GM19395 (cell line): ENCODE results near the gene PRICKLE2.

Experiments used
- ATAC-seq: cut with Tn5 transposase; IDR thresholded peaks from one replicate; pipeline ENCODE4 v1.9.1; 2021; ENCODE audit warnings: mild to moderate bottlenecking, moderate library complexity; ENCODE audit not compliant: unreplicated experiment

Gene PRICKLE2

DNA sequence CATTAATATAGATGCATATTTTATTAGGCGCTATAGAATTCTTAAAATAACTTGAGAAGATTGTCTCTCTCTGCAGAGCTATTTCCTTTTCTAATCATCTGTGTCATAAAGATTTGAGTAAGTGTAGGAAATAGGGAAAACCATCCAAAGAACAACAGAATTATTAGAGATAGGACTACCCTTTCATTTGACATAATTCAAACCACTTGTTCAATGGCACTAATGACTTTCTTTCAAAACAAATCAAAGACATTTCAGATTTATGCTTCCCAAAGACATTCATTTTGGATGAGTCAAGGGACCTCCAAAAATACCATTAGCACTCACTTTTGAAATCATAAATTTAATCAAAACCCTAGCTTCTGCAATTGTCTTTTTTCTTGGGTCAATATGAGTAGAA, 29.5 kb downstream of the PRICKLE2 start:
- no peak for ATAC-seq

GRCh38 chr3:64191822-64192221, 33.4 kb downstream of the PRICKLE2 start:
- no peak for ATAC-seq

- no peak for ATAC-seq
These were observed 34.5 kb downstream of the PRICKLE2 start for GRCh38 chr3:64190517-64191515.

GRCh38 chr3:64188810-64189560, 36.3 kb downstream of the PRICKLE2 start:
- no peak for ATAC-seq

DNA sequence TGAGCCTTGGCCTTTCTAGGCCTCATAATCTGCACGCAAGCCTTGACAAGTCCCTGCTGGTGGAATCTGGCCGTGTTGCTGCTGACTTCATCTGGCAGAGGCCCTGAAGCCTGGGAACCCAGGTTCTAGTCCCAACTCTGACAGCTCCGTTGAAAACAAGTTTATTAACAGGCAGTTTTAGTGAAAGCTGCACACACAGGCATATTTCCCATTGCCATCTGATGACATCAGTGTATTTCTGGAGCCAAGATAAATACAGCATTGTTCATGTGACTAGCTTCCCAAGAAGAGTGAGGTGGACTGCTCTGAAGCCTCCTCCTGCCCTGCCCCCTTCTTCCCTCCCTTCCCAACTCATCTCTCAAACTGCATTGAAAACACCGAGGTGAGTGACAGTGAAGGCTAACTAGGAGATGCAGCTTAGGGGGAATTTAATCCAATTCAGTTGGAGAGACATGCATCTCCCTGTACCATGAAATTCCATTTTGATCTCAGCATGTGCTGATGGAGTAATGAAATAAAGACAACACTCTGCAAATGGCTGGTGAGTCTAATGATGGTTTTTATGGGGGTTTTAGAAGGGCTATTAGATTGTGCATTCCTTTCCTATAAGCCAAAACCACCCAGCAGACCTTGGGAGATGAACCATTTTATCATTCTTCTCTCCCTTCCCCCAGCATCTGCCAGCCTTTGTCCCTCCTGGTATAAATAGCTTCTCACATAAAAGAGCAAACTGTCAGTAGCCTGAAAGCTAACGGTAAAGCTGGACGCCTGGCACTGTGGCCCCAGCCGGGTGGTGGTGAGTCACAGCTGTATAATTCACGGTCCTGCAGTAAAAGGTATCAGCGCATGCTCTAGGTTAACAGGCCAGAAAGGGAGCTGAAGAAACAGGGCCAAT, 38.0 kb downstream of the PRICKLE2 start:
- no peak for ATAC-seq

GRCh38 chr3:64186667-64187064, 38.6 kb downstream of the PRICKLE2 start:
- no peak for ATAC-seq

GRCh38 chr3:64185436-64185835, 39.8 kb downstream of the PRICKLE2 start:
- no peak for ATAC-seq

DNA sequence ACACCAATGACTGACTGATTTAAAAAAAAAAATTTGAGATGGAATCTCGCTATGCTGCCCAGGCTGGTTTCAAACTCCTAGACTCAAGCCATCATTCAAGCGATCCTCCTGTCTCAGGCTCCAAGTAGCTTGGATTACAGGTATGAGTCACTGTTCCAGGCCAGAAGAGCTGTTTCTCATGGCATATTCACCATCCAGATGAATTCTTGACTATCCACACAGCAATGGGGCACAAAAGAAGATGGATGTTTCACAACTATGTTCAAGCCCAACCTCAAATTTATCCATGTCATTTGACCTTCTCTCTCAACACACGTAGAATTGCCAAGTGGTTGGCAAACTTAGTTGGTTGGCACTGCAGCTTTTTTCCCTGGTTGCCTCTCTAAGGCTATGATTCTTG, 40.6 kb downstream of the PRICKLE2 start:
- ATAC-seq, result no peak

GRCh38 chr3:64179860-64180259, 45.4 kb downstream of the PRICKLE2 start:
- ATAC-seq, result no peak

DNA sequence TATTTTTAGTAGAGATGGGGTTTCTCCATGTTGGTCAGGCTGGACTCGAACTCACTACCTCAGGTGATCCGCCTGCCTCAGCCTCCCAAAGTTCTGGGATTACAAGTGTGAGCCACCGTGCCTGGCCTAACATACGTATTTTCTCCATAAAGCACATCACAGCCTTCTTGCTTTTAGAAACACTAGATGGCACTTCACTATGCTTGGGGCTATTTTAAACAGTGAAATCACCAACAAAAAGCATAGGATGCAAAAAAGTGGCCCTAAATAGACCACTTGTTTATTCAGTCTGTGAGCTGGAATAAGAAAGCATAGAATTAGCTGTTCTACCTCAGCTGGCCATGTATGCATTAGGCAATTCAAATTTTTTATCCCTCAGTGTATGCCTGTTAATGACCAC, 46.0 kb downstream of the PRICKLE2 start:
- no peak for ATAC-seq

- no peak for ATAC-seq
These were observed 46.8 kb downstream of the PRICKLE2 start for GRCh38 chr3:64178419-64178818.

DNA sequence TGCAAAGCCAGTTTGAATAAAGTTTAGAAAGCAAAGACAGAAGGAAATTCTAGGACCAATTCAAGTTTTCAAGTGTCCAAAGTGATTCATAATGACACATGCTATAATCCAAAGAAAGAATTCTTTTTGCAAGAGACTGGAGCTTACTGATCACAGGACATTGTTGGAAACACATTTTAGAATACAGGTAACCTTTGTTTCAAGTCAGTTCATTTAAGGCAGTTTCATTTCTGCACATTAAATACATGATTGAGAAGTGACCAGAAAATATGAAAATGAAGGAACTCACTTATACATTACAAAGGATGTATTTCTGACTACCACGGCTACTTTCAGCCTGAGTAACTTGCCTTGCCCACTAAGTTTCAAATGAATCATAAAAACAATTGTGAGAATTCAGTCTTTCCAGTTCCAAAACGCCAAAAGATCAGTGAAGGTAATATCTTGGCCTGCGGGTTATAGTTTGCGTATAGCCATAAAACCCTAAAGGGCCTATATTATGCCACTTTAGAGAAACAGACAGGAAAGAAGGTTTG, 48.7 kb downstream of the PRICKLE2 start:
- peak; percentile 56 for ATAC-seq

DNA sequence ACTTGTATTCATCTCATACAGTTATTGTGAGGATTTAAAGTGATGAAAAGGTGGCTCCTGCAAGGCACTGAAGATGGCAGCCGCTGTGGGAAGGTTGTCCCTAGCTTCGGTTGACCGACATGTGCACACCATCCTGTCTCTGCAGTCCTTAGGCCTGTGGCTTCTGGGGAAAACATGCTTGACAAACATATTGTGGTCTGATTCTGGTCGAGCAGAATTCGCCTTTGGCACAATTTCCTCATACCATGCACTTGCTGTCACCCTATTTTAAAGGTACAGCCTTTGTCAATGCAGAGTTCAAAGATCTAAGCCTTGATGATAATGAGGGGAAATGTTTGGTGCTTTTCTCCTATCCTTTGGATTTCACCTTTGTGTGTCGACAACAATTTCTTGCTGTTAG, 50.9 kb downstream of the PRICKLE2 start:
- ATAC-seq, result no peak

DNA sequence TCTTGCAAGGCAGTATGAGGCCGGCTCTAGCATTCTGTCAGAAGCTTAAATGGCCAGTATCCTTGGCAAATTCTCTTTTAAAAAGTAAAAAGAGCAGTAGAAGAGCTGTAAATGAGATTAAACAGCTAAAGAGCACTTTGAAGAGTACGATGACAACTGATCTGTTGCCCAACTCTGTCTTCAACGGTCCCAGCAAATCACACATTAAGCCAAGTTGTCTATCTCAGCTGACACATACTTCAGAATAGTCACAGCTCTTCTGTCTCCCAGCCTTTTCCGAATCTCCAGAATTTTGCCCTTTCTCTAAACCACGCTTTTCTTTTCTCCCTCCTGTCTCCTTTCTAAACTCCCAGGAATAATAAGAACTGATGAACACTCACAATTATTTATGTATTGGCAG, 51.7 kb downstream of the PRICKLE2 start:
- no peak for ATAC-seq

GRCh38 chr3:64170270-64170669, 55.0 kb downstream of the PRICKLE2 start:
- no peak for ATAC-seq

- no peak for ATAC-seq
These were observed 57.4 kb downstream of the PRICKLE2 start for GRCh38 chr3:64167868-64168267.

DNA sequence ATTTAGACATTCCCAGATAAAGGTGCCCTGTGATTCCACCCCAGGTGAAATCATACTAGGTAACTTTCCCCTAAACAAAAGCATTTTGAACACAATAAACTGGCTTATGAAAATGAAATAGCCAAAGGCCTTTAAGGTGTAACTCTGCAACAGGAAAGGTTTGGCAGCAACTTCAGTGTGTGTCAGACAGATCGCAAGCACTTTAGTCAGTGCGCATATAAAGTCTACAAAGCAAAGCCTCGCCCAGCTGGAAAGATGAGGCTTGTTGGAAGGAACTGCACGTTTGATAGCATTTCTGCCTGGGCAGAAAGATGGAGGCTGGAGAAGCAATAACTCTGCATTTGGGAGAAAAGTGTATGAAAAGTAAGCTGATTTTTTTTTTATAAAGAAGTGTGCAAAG, 57.9 kb downstream of the PRICKLE2 start:
- ATAC-seq, result no peak

DNA sequence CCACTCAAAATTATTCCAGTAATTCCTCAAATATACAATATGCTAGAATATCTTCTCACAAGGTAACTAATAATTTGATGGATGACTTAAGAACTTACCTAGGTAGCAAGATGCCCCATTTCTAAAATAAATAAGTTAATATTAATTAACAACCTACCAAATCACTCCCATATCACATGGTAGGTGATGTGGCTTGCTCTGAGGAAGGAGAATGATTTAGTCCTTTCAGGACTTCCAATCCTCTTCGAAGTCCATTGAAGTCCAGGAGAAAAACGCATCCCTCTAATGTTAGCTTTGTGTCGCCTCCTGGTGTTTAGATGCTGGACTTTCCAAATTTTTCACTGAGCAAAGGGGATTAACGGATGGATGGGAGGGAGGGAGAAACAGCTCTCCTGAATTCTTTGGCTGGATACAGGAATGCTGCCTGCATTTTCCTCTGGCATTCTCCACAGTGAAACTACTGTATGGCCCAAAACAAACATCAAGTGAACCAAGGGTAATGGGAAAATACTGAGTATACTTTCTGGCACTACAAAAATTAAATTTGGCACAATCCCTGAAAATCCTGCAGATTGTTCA, 58.6 kb downstream of the PRICKLE2 start:
- no peak for ATAC-seq

DNA sequence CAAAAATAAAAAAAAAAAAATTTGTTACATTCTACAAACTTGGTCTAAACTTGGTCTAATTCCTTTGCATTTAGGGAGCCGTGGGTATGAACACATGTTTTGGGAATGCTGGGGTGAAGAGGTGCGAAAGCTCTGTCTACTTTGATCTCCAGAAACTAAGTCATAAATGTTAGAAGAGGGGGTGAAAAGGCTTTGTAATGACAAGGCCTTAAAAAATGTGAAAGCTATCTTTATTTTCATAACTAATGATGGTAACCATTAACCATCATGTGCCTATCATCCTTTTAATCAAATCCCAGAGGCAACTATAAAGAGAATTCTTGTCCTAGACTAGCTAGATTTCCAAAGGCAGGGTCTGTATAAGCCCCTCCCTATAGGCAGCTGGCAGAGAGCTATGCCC, 60.9 kb downstream of the PRICKLE2 start:
- no peak for ATAC-seq

- ATAC-seq, result no peak
These were observed 61.5 kb downstream of the PRICKLE2 start for GRCh38 chr3:64163755-64164148.
